ENCODE data around the gene GYPA.
"Not testable (repeated sequence)": the region's sequence is repeated elsewhere in the genome, so short reads cannot be mapped to it uniquely, and the experiment has no call there.

Gene GYPA

DNA sequence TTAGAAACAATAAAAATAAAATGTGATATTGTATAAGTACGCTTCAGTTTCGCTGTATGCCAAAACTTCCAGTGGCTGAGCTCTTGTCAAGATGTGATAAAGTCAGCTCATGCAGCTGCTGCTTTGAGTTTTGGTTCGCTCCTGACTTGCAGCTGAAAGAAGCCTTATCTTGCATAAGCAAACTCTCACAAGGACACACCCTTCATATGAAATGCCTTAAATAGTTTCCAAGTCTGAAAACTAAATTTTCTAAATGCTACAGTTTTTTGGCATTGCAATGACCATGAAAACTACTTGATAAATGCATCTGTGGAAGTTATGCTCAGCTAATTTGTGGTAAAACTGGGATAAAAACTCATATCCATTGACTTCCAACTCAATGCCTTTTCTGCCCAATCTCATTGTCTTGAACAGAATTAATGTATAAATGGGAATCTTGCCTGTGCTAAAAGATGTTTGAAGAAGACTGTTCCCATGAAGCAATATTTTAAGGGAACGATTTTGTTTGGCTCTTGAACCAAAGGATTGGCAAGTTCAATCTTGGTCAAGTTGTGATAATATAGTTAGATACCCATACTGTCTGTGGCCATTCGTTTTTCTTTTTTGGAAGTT, 11.7 kb downstream of the GYPA start:
- DNase-seq = not testable (repeated sequence)

DNA sequence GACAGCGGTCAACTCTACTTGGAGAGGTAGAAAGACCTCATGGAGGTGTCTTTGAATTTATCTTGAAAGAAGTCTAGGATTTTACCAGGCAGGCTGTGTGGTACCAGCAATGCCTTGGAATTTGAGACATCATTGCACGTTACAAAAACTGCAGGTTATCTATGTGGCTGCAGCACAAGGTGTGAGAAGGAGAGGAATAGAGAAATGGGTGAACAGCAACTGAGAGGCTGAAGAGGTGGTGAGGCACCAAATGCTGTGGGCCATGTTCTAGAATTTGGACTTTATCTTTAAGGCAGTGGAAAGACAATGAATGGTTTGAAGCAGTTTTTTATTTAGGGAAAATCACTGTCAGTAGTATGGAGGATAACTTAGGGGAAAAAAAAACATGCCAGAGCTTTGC, 15.4 kb downstream of the GYPA start:
- not testable (repeated sequence) for DNase-seq

DNA sequence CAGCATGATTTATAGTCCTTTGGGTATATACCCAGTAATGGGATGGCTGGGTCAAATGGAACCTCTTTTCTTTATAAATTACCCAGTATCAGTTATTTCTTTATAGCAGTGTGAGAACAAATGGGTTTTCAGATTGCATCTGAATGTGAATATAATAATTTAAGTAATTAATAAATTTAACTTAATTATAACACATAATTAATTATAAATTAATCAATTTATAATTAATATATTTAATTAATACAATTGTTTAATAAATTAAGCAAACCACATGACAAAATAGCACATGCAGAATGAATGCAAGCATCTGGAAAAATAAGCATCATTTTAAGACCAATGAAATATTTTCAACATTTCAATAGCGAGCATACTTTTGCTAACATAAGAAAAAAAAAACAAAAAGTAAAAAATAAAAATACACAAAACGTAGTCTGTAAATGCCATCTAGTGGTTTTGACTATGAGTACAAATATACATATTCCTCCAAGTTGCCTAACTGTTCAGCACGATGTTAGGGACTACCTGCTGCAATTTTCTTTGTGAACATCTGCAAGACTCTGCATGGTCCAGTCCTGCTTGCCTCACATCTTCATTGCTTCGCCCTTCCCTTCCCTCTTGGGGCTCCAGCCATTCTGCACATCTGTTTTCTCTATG, 16.4 kb downstream of the GYPA start:
- not testable (repeated sequence) for DNase-seq

DNA sequence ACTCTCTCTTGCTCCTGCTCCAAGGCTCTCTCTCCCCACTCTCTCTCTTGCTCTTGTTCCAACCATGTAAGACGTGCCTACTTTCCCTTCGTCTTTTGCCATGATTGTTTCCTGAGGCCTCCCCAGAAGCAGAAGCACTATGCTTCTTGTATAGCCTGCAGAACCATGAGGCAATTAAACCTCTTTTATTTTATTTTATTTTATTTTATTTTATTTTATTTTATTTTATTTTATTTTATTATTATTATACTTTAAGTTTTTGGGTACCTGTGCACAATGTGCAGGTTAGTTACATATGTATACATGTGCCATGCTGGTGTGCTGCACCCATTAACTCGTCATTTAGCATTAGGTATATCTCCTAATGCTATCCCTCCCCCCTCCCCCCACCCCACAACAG, 17.2 kb downstream of the GYPA start:
- DNase-seq = not testable (repeated sequence)

DNA sequence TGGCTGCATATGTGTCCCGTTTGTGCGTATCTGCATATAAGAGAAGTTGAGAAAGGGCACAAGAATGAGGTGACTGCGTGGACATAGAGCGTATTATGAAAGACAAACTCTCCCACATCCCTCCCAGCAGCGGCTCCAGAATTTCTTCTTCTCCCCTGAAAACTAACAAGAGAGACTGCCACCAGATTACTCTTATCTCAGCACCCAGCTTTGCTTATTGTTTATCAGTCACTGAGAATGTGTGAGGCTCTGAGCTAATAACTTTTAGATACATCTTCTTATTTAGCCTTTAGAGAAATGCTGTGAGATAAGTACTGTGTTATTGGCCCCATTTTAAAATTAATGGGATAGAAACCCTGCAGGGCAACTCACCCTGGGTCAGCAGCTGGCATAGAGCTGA, 20.8 kb downstream of the GYPA start:
- DNase-seq = not testable (repeated sequence)

DNA sequence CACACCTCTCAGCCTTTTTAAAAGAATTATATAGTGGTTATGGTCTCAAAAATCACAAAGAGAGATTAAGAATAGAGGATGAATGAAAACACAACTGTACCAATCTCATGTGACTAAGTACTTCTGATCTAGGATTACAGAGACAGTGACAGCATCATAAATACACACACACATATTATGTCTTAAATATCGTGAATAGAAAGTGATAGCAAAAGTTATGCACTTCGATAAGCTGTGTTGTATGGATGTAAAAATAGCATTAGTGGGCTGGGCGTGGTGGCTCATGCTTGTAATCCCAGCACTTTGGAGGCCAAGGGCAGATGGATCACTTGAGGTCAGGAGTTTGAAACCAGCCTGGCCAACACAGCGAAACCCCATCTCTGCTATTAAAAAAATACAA, 25.0 kb downstream of the GYPA start:
- no peak for DNase-seq

DNA sequence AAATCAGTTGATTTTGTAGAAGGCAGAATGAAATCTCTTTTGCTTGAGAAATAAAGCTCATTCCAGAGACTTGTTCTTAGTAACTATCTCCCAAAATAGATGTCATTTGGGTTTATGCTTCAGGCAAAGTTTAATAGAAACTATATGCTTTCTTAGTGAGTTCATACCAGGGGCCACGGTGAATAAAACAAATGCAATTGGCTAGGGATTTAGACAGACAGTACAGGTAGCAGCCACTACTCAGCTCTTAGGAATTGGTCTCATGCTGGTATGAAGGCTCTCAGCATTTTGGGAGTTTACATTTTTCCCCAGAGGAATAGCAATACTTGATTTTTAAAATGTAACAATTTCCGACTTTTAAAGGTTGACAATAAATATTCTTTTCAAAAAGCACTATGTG, 27.0 kb downstream of the GYPA start:
- no peak for DNase-seq

DNA sequence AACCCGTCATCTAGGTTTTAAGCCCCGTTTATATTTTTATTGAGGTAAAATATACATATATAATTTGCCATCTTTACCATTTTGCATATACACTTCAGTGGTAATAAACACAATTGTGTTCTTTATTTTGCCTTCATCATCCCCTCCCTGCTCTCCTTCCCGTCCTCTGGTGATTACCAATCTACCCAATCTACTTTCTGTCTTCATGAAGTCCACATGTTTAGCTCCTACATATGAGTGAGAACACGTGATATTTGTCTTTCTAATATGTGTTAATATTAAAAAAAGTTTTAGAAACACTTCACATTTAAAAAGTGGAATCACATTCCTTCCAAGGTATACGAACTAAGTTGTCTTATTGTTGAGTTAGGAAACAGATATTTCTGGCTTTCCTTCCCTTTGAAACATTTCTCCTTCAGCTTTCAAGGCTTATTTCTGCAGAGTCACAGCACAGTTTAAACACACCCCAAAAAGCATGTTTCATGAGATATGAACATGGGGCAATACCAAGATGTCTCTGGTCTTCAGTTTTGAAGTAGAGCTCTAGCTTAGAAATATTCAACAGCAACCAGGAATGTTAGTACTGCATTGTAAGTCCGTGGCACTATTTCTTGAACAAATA, 35.9 kb downstream of the GYPA start:
- DNase-seq = no peak

DNA sequence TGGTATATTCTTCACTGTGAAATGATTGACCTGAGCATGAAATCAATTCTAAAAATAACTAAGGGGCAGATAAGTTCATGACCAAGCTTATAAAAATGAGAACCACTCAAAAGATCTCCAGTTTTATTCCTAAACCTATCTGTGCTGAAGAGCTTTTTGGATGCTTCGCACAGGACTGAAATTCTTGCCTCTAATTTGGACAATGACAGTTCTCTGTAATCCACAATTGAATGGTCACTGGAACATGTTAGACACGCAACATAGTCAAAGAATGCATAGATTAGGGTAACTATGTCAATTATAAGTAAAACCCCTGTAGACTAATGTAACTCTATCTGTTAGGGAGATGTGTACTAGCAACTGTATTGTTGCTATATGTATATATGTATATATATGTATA, 42.7 kb downstream of the GYPA start:
- DNase-seq = not testable (repeated sequence)

DNA sequence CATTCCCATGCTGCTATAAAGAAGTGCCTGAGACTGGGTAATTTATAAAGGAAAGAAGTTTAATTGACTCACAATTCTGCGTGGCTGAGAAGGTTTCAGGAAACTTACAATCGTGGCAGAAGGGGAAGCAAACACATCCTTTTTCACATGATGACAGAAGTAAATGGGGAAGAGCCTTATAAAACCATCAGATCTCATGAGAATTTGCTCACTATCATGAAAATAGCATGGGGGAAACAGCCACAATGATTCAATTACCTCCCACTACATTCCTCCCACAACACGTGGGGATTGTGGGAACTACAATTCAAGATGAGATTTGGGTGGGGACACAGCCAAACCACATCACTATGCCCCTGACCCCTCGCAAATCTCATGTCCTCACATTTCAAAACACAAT, 46.5 kb downstream of the GYPA start:
- DNase-seq = not testable (repeated sequence)

DNA sequence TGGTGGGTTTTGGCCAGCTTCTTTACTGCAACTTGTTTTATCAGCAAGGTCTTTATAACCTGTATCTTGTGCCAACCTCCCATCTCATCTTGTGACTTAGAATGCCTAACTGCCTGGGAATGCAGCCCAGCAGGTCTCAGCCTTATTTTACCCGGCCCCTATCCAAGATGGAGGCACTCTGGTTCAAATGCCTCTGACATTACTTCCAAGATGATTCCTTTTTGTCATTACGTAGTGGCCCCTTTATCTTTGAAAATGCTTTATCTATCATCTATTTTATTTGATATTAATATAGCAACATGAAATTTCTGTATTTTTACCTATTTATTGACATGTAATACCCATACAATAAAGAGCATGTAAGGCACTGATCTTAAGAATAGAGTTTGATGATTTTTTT, 49.3 kb downstream of the GYPA start:
- not testable (repeated sequence) for DNase-seq

DNA sequence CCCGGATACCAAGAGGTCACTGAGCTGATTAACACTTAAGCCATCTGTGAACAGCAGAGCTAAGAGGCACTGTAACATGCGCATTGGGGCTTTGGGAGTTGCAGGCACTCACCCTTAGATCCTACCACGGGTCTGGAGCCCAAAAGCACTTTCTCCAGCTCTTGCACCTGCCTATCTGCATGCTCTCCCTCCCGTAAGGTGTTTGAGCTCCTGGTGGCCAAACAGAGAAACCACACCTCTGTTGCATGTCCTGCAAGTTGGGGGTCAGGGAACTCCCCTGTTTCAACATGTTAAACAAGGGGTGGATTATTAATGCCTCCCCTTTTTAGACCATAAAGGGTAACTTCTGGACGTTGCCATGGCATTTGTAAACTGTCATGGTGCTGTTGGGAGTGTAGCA, 49.8 kb downstream of the GYPA start:
- no peak for DNase-seq

DNA sequence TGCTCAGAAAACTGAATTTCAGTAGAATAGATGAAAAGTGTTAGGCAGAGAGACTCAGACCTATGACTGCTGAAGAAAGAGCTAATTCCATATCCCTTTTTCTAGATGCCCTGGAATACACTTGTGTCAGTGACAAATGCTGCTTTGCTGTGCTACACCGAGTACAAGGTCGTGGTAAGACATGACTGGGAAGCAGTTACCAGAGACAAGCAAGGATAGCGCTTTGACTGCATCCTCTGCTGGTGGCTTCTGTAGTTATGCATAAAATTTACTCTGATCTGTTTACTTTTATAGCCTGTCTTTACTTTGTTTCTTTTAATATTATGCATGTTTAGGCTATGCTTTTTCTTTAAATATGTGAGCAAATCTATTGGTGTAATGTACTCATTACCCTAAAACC, 58.5 kb downstream of the GYPA start:
- DNase-seq = not testable (repeated sequence)

DNA sequence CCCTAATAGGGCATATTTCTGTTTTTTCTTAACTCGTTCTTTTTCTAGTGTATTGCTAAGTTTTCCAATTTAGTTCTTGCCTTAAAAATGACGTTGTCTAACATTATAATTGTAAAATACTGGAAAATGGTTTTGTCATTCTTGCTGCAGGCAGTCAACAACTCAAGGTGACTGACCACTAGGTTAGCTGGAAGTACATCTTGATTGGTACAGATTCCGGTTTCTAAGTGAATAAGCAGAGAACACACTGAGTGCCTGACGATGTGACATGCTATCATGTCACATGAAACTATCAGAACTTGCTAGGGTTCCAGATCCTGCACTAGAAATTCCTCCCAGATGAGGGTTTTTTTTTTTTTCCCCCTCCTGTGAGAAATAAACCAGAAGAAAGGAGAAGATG, 60.4 kb downstream of the GYPA start:
- not testable (repeated sequence) for DNase-seq

DNA sequence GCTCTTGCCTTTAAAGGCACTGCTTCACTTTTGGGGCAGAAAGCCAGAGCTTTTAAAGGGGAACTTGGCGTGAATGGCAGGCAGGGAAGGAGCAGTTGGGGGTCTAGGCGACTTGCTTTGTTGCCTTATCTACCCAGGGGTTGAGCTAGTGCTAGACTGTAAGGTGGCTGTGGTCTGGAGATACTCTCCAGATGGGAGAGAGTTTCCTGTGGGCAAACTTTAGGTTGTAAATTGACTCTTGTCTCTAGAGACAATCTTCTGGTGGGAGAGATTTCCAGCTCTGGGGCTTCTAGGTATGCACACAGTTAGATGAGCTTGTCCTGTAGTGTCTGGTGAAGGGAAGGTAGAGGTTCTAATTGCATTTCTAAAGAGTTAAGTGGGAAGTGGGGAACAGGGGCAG, 61.8 kb downstream of the GYPA start:
- DNase-seq = not testable (repeated sequence)

DNA sequence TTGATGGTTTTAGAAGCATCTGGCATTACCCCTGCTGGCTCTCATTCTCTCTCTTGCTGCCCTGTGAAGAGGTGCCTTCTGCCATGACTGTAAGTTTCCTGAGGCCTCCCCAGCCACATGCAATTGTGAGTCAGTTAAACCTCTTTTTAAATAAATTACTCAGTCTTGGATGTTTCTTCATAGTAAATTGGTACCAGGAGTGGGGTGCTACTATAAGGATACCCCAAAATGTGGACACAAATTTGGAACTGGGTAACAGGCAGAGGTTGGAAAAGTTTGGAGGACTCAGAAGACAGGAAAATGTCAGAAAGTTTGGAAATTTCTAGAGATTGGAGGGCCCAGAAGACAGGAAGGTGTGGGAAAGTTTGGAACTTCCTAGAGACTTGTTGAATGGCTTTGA, 79.0 kb downstream of the GYPA start:
- DNase-seq = not testable (repeated sequence)

DNA sequence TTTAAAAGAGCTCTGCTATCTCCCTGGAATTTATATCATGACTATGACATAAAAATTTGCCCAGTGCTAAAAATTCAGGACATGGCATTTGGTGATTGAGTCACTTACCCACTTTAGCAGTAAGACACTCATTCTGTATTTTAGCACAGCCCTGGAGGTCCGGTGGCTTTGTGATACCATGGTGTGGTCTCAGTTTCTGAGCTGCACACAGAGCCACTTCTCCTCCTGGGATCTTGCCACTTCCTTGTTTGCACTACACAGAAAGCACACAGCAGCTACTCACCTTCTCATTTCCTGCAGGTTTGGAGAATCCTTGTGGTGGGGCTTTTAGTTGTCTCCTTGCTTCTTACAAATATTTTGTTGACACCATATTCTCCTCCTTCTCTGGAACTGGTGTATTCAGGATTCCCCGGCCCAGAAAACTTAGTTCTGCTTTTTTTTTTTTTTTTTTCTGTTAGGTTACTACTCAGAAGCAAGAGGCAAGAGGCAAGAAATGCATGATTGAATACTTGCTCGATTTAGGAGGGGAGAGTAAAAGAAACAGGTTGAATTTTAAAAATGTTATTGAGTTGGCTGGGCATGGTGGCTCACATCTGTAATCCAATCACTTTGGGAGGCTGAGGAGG, 80.2 kb downstream of the GYPA start:
- not testable (repeated sequence) for DNase-seq

All from T1000 (cell line).